ENCODE data around the gene NOL9.
"Not testable (repeated sequence)": the region's sequence is repeated elsewhere in the genome, so short reads cannot be mapped to it uniquely, and the experiment has no call there.

The NOL9 gene

GRCh38 chr1:6572653-6573383, 18.5 kb upstream of the NOL9 start:
- DNase-seq (ENCODE audit: low spot score) = no peak

DNA sequence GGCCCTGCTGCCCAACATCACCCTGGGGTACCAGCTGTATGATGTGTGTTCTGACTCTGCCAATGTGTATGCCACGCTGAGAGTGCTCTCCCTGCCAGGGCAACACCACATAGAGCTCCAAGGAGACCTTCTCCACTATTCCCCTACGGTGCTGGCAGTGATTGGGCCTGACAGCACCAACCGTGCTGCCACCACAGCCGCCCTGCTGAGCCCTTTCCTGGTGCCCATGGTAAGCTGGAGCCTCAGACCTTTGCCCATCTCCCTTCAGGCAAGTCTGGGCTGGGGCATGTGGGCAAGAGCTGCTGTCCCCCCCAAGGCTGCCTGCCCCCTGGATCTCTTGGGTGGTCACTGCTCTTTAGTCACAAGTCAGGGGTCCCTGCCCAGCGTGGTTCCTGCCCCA, 16.7 kb upstream of the NOL9 start:
- DNase-seq (ENCODE audit: low spot score) = no peak

GRCh38 chr1:6570100-6570499, 15.8 kb upstream of the NOL9 start:
- no peak for DNase-seq (ENCODE audit: low spot score)

GRCh38 chr1:6569033-6569432, 14.7 kb upstream of the NOL9 start:
- no peak for DNase-seq (ENCODE audit: low spot score)

GRCh38 chr1:6560267-6560666, 6.0 kb upstream of the NOL9 start:
- no peak for DNase-seq (ENCODE audit: low spot score)

DNA sequence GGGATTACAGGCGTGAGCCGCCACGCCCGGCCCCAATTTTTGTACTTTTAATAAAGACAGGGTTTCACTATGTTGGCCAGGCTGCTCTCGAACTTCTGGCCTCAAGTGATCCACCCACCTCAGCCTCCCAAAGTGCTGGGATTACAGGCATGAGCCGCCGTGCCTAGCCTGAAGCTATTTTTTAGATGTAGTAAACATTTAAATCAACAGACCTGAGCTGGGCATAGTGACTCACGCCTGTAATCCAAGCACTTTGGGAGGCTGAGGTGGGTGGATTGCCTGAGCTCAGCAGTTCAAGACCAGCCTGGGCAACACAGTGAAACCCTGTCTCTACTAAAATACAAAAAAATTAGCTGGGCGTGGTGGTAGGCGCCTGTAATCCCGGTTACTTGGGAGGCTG, 4.8 kb upstream of the NOL9 start:
- DNase-seq (ENCODE audit: low spot score) = not testable (repeated sequence)

DNA sequence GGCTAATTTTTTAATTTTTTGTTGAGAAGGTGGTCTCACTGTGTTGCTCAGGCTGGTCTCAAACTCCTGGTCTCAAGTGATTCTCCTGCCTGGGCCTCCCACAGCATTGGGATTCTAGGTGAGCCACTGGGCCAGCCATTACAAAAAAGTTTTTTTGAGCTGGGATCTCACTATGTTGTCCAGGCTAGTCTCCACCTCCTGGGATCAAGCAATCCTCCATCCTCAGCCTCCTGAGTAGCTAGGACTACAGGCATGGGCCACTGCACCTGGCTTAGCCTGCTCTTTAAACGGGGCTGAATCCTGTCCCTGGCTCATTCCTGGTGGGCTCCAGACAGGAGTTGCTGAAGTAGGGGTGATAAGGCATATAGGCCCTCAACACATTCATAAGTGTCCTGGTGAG, 3.3 kb upstream of the NOL9 start:
- no peak for DNase-seq (ENCODE audit: low spot score)

DNA sequence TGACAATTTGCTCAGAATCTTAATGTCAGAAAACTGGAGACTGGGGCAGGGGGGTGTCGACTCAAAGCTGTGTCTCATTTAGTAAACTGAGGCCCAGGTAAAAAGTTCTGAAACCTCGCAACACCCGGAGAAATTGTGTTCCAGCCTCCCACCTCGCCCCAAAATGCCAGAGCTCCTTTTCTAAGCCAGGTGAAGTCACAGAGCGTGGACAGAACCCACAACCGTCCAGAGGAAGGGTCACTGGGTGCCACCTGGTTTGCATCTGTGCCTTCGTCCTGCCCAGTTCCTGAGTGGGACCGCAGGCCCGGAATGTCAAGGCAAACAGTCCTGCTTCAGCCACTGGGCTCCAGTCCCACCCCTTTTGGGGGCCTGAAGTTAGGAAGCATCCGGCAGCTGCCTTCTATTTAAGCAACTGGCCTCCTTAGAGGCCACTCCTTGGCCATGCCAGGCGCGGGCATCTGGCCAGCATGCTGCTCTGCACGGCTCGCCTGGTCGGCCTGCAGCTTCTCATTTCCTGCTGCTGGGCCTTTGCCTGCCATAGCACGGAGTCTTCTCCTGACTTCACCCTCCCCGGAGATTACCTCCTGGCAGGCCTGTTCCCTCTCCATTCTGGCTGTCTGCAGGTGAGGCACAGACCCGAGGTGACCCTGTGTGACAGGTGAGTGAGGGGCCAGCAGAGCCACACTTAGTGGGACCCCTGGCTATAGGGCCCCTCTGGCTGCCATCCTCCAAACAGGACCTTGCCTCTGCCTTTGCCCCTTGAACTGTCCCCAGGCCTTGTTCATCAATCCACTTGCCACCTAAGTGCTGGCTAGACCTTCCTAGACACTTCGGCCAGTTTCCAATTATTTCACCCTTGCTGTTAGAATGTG, 830 bp upstream of the NOL9 start, which contains the start of gene TAS1R1:
Gene TAS1R1 (plus strand): TSS at position 401 of the 872 bp plus-strand sequence. CDS start 67 bp downstream, at position 468.
- DNase-seq (ENCODE audit: low spot score) = no peak

GRCh38 chr1:6547301-6547700, 7.0 kb downstream of the NOL9 start:
- no peak for DNase-seq (ENCODE audit: low spot score)

GRCh38 chr1:6546326-6546725, 8.0 kb downstream of the NOL9 start:
- no peak for DNase-seq (ENCODE audit: low spot score)

- DNase-seq (ENCODE audit: low spot score) = no peak
Measured at GRCh38 chr1:6545276-6546112, 8.8 kb downstream of the NOL9 start.

DNA sequence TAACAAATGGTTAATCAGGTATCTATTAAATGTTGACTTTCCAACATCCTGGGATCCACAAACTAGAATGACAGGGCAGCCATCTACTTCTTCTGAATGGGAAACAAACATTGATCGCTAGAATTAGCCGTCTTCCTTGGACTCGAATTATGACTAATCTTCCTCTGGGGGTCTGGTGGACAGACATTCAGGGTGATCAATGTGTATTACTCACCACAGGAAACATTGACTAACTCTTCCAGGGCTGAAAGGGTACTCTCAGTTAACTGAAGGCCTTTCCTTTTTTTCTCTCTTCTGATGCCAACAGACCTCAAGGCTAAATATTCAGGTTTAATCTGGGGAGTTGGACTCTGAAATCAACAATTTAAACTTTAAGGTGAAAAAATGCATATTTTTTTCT, 9.5 kb downstream of the NOL9 start:
- DNase-seq (ENCODE audit: low spot score) = peak; percentile 36

GRCh38 chr1:6538956-6539355, 15.4 kb downstream of the NOL9 start:
- no peak for DNase-seq (ENCODE audit: low spot score)

DNA sequence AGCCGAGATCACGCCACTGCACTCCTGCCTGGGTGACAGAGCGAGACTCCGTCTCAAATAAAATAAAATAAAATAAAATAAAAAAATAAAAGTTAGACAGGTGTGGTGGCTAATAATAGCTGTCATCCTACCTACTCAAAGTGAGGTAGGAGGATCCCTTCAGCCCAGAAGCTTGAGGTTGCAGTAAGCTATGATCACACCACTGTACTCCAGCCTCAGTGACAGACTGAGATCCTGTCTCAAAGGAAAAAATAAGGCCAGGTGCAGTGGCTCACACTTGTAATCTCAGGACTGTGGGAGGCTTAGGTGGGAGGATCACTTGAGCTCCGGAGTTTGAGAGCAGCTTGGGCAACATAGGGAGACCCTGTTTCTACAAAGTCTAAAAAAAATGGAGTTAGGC, 18.0 kb downstream of the NOL9 start:
- DNase-seq (ENCODE audit: low spot score) = no peak

DNA sequence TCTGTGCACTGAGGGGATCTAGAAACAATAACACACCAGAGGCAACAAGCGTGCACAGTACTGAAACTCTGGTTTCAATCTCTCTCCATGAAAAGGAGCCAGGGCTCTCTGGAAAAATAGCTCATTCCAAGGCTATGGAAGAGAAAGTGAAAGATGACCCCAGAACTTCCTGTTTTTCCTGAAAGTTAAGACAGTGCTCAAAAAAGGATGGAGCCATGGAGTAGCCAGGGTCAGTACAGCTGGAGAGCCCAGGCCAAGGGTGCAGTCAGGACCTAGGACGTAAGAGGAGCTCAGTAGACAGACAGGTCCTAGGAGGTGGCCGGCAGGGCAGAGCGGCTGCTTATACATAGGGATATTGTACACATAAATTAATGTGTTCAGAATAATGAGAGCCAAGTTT, 19.1 kb downstream of the NOL9 start:
- no peak for DNase-seq (ENCODE audit: low spot score)

DNA sequence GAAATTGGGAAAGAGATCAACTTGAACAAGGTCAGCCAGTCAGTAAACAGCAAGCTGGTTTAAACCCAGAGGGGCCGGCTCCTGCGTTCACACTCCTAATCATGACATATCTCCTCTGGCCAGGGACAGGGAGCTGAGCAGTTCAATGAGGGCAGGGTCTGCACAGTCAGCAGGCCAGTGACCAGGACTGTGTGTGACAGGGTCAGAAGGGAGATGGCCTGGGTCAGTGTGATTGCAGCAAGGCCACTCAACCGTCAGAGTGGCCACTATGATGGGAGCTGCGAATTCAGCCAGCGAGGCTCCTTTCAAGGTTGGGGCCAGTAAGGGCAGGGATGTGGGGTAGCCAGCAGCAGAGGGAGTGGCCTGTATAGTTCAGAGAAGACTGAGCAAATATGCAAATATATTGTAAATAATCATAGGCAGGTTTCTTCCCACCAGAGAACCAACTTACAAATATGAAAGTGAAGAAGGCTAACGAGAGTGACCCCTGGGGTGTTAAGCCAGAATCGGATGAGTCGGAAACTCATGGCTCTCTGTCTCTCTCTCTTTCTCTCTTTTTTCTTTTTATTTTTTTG, 20.0 kb downstream of the NOL9 start:
- DNase-seq (ENCODE audit: low spot score) = no peak

- no peak for DNase-seq (ENCODE audit: low spot score)
Measured at GRCh38 chr1:6531996-6532395, 22.3 kb downstream of the NOL9 start.

DNA sequence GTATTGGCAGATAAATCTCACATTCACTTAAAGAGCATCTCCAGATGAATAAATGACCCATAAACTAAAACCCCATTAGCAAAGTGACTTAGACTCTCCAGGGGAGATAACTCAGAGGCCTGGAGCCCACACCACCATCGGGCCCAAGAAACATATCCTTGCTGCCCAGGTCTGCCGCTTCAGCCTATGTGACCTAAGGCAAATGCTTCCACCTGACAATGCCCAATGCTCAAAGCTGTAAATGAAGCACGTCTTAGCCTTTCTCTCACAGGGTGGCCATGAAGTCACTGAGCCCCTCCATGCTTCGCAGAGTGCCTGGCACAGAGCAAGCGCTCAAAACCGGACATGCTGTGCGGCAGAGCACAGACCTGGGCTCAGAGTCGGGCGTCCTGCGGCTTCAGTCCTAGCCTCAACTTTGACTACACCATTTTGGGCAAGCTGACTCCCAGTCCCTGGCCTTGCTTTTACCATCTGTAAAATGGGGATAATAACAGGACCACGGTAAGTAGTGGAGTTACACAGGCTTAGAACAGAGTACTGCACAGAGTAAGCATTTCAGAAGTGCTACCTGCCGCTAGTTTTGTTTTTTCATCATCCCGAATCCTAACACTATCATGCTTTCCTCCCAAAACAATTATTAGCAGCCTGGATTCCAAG, 23.7 kb downstream of the NOL9 start:
- DNase-seq (ENCODE audit: low spot score) = no peak

- no peak for DNase-seq (ENCODE audit: low spot score)
Measured at GRCh38 chr1:6528492-6528891, 25.8 kb downstream of the NOL9 start.

GRCh38 chr1:6526316-6526715, 28.0 kb downstream of the NOL9 start:
- DNase-seq (ENCODE audit: low spot score) = no peak

GRCh38 chr1:6523566-6523965, 30.7 kb downstream of the NOL9 start:
- DNase-seq (ENCODE audit: low spot score) = no peak

DNA sequence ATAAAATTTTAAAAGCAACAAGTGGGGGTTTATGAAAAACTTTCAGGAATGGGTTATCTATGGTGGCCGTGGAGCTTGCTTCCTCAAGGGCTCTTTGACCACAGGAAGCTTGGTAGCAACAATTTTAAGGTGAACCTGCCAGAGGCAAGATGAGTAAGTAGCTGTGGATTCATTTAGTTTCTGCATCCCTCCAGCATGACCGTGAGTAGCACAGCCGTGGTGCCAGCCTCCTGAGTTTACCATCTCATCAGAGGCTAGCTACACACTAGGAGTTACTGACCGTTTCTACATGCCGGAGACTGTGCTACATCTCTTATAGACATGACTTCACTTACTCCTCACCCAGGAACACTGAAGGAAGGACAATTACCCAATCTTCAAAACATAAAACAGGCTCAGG, 32.8 kb downstream of the NOL9 start:
- no peak for DNase-seq (ENCODE audit: low spot score)

Measured in CD4-positive, alpha-beta T cell treated with Interleukin-15 for 4 hours (primary cell).